ENCODE data around the gene HEMGN. TPM values are rescaled to one million over a fixed set of nuclear protein-coding genes. Genes with fewer than 3 reads are reported as not detected.

The HEMGN gene
- total and polyA plus RNA-seq, 10 of the 15 experiments (the other 5 are each of a cell fraction or from before 2014, with no cell fraction given): 0.03 to 0.28 (median 0.09) TPM; not detected in 4

GRCh38 chr9:97923529-97924108 is 14.4 kb downstream of the HEMGN start (continued):
- TF ChIP-seq ZBTB40 (IDR thresholded peaks at IDR 0.05; ENCODE audit: borderline replicate concordance) (no peak), POLR2AphosphoS2 (IDR thresholded peaks at IDR 0.05; ENCODE audit: low read depth, low read length) (no peak), ZNF592 (IDR thresholded peaks at IDR 0.05) (peak; percentile 68; the same call in 1 of the 2 replicates), PAX8 (IDR thresholded peaks at IDR 0.05) (no peak), EZH2 (IDR thresholded peaks at IDR 0.05; ENCODE audit: borderline replicate concordance, control insufficient read depth, low read depth, low read length) (no peak), YY1 (IDR thresholded peaks at IDR 0.05; ENCODE audit: low read depth, low read length) (0 out of 2 replicates have a peak, but pooled peaks have one; percentile 38), FOXM1 (IDR thresholded peaks at IDR 0.05; ENCODE audit: low read depth, low read length) (0 out of 2 replicates have a peak, but pooled peaks have one; percentile 26), HCFC1 (IDR thresholded peaks at IDR 0.05; ENCODE audit: low read length) (no peak), PAX5 (IDR thresholded peaks at IDR 0.05; ENCODE audit: borderline replicate concordance, low read depth, low read length) (no peak), NFYA (IDR thresholded peaks at IDR 0.05; ENCODE audit: borderline replicate concordance, low read depth, low read length) (no peak), RFX5 (IDR thresholded peaks at IDR 0.05; ENCODE audit: low read depth, low read length) (no peak), NR2F1 (conservative IDR thresholded peaks at IDR 0.05) (no peak), BMI1 (IDR thresholded peaks at IDR 0.05; ENCODE audit: borderline replicate concordance) (no peak)

Measured in GM12878 (cell line).